ENCODE data around the gene WASHC3. TPM values are rescaled to one million over a fixed set of nuclear protein-coding genes. Genes with fewer than 3 reads are reported as not detected.

WASHC3 gene
- total RNA-seq: 49.9 and 68.1 TPM in 2 replicates

GRCh38 chr12:102061560-102062418, at the start of gene WASHC3:
TSS of gene WASHC3 (minus strand) at chr12:102061991. CDS start at chr12:102061962, 29 bp downstream.

Other genes with a start within 250 kb of the WASHC3 start
- 36.9 and 40.9 TPM in 2 replicates for gene GNPTAB, start 231.0 kb downstream of the WASHC3 start, total RNA-seq
- gene DRAM1, start 184.4 kb downstream of the WASHC3 start, total RNA-seq: 10.2 and 16.5 TPM in 2 replicates
- gene NUP37, start 58.1 kb upstream of the WASHC3 start, total RNA-seq: 30.2 and 37.3 TPM in 2 replicates
- gene PARPBP, start 58.2 kb upstream of the WASHC3 start, total RNA-seq: 3.1 and 5.2 TPM in 2 replicates
- gene PMCH, start 135.8 kb upstream of the WASHC3 start, total RNA-seq: not detected in 2 replicates